Stimulated activated CD8-positive, alpha-beta memory T cell treated with anti-CD3 and anti-CD28 coated beads, Interleukin-15, amount 100 ng/mL, for 4 hours (primary cell): ENCODE measurements around the gene PTGDR.

Experiments used
- DNase-seq, 2 donors: peaks; one replicate each; pipeline ENCODE4 v3.0.0-alpha.2; 2020; ENCODE audit warnings: low read depth in 2 of 2

Gene PTGDR

GRCh38 chr14:52263190-52263589 is 4.3 kb upstream of the PTGDR start:
- DNase-seq: no peak

GRCh38 chr14:52265253-52265652 is 2.2 kb upstream of the PTGDR start:
- DNase-seq: no peak

- no peak for DNase-seq
These were observed 1.3 kb upstream of the PTGDR start for GRCh38 chr14:52266179-52266578.

GRCh38 chr14:52266782-52267181 is 716 bp upstream of the PTGDR start:
- no peak for DNase-seq

- no peak for DNase-seq
These were observed 972 bp downstream of the PTGDR start for GRCh38 chr14:52268279-52269061.

DNA sequence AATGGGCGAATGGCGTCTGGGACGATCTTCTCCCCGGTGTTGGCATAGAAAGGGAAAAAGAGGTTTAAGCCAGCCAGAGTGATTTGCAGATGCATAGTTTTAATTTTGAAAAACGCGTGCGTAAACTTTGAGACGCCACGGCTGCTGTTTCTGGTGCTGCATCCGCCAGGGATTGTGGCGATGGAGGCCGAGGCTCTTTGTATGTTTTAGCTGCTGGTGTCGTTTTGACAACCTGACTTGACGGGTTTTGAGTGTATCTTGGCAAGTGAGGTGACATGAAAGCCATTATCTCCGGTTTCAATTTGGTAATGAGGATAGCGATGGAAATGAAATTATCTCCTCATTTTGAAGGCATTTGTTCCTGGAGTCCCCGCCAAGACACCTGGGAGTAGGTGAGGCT is 1.6 kb downstream of the PTGDR start:
- DNase-seq: no peak

DNA sequence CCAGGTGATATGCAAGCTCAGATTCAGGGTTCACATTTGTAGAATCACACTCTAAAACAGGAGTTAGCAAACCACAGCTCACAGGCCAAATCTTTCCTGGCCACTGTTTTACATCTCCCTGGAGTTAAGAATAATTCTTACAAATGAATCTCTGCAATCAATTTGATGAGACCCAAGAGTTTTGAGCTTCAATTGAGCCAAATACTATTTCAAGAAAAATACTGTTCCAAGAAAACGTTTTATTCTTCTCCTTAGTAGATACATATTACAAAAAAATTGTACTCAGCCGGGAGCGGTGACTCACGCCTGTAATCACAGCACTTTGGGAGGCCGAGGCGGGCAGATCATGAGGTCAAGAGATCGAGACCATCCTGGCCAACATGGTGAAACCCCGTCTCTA is 2.5 kb downstream of the PTGDR start:
- DNase-seq: no peak

GRCh38 chr14:52271538-52271937 is 4.0 kb downstream of the PTGDR start:
- DNase-seq: no peak

- no peak for DNase-seq
These were observed 4.9 kb downstream of the PTGDR start for GRCh38 chr14:52272375-52272774.

DNA sequence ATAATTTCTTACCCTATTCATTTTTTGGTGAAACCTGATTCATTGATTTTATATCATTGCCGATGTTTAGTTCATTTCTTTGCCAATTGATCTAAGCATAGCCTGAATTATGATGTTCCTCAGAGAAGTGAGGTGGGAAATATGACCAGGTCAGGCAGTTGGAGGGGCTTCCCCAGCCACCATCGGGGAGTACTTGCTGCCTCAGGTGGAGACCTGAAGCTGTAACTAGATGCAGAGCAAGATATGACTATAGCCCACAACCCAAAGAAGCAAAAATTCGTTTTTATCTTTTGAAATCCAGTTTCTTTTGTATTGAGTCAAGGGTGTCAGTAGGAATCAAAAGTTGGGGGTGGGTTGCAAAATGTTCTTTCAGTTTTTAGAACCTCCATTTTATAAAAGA is 7.9 kb downstream of the PTGDR start:
- DNase-seq: no peak

DNA sequence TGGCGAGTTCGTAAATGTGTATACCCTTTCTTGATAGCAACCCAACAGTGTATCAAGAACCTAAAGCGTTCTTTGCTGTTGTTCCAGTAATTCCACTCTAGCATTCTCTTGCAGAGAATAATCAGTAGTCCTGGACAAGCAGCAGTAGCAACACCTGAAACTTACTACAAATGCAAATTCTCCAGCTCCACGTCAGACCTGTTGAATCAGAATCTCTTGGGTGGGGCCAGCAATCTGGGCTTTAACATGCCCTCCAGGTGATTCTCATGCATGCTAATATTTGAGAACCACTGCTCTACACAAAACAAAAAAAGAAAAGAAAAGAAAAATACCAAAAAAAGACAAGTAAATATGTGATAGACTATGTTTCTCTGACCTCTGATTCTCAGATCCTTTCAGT is 10.1 kb downstream of the PTGDR start:
- DNase-seq: no peak

DNA sequence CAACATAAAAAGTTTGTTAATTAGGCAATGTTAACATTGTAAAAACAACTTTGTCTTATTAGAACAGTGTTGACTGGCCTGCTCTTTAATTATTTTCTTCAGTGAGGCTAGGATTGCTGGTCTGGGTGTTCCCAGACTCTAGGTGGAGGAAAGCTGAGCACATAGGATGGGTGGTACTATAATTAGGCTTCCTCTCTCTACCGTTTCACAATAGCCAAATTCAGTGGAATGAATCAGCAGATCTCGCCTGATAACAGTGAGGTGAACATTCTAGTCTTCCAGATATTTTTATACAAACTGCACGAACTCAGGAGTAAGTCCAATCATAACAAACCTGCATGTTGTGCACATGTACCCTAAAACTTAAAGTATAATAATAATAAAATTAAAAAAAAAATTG is 11.9 kb downstream of the PTGDR start:
- DNase-seq: no peak

DNA sequence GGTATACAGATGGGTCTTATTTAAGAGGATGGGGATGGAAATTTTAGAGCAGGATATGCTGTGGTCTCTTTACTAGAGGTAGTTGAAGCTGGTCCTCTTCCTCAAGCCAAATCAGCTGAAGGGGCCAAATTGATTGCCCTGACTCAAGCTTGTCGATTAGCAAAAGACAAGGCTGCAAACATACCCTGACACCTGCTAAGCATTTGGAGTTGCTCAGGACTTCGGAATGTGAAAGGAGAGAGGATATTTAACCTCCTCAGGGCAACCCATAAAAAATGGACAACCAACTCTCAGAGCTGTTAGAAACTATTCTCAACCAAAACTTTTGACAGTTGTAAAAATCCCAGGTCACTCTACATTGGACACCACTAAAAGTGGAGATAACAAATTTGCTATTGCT is 15.6 kb downstream of the PTGDR start:
- no peak for DNase-seq

DNA sequence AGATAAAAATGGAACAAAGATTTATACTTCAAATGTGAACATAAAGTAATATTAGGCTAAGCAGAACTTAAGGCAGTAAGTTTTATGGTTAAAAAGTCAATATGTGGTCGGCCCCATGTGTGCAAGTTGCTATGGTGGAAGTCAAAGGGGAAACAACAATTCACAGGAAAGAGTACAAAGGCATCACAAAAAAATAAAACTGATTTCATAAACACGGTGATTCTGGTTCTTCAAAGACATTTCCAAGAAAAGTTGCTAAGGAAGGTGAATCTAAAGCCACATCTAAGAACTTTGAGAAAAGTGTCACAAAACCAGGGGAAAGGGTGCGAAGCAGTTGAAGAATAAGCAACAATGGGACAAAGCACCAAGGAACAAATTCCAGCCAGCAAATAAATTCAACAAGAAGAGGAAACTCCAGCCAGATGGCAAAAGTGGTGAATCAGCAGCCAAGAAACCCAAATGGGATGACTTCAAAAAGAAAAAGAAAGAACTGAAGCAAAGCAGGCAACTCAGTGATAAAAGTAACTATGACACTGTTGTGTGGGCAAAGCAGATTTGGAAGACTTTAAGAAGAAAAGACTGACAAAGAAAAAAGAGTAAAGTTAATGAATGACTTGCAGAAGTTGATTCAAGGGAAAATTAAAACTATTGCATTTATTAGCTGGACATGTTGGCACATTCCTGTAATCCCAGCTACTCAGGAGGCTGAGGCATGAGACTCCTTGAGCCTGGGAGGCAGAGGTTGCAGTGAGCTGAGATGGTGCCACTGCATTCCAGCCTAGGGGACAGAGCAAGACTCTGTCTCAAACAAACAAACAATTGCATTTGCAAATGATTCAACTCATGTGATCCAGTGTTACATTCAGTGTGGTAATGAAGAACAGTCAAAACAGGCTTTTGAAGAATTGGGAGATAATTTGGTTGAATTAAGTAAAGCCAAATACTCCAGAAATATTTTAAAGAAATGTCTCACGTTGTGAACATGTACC is 19.5 kb downstream of the PTGDR start:
- DNase-seq: no peak

- DNase-seq: no peak
These were observed 28.9 kb downstream of the PTGDR start for GRCh38 chr14:52296378-52296777.

- no peak for DNase-seq
These were observed 31.3 kb downstream of the PTGDR start for GRCh38 chr14:52298795-52299194.

- DNase-seq: no peak
These were observed 32.3 kb downstream of the PTGDR start for GRCh38 chr14:52299692-52300278.

DNA sequence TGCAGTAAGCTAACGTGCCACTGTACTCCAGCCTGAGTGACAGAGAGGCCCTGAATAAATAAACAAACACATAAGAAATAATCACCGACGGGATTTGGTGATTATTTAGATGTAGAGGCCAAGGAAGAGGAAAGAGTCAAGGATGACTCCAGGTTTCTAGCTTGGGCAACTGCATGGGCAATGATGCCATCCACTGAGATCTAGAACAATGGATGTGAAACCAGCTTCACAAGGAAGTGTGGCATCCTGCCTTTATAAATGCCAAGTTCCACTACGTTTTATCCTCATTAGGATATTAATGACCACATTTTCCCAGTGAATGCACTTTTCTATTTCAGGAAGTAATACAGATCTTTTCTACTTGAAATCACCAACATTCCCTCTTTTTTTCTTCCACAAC is 35.7 kb downstream of the PTGDR start:
- DNase-seq: no peak

DNA sequence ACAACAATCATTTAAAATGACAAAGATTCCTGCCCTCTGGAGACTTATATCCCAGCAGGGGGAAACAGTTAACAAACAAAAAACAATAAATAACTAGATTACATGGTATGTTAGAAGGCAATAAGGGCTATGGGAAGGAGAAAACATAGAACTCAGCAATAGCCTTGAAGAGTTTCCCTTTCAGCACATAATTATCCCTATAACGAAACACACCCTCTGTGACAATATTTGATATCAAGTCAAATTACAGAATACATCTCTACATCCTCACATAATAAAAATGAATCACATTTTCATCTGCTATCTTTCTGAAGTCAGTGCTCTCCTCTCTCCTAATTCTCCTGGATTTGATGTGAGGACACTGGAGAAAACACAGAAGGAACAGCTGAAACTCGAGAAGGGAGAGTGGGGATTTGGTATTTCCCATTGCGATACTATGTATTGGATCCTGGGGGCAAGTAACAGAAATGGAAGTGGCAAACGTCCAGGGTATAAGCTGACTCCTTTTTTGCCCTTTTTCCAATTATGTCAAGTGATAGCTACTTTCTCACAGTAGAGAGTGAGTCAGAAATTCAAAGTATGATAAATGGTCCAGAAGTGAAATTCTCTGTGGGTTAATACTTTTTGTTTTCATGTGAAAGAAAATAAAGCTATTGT is 36.9 kb downstream of the PTGDR start:
- DNase-seq: no peak

DNA sequence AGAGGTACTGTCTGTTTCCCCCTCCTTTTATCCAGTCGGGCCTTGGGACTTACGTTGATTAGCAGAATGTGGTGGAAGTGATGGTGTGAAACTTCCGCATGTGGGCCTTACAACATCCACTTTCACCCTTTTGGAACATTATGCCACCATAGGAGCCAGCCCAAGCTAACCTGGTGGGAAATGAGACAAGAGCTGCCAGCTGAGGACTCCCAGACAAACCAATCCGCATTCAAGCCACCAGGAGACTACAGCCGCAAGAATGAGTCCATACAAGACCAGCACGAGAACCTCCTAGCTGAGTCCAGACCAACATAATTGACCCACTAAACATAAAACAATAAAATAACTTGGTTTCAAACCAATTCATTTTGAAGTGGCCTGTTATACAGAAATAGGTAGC is 37.5 kb downstream of the PTGDR start:
- DNase-seq: no peak

- no peak for DNase-seq
These were observed 39.9 kb downstream of the PTGDR start for GRCh38 chr14:52307376-52307775.

GRCh38 chr14:52307905-52308304 is 40.4 kb downstream of the PTGDR start:
- no peak for DNase-seq
